Measurements from ENCODE around the gene B3GALT4.

The B3GALT4 gene

DNA sequence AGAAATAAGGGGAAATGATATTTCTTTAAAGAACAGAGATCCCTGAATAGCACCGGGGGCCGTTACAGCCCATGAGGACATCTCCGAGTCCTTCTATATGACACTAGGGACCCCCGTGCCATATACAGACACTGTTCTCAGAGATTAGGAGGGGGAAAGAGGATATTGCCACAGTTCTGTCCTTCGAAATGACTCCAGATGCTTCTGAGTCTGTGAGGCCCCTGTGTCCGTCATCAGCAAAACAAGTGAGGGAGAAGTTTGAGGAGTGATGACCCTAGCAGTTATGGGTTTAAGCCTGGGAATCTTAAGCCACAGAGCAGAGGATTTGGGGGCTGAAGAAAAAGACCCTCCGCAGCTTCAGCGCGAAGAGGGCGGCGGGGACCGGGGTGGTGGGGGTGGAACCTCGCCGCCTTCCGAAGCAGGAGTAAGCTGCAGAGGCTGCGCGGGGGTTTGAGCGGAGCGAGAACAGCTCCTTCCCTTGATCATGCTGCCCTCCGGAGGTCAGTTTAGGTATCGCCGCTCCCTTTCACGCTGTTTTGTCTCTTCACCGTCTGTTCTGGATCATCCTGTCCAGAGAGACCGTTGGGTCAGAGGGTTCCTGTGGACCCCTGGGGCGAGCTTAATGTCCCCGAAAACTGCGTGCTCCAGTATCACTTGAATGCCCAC lies 28.8 kb upstream of the B3GALT4 start:
- peak overlapping the region; percentile 50 for H3K4me3 ChIP-seq (ENCODE audit: low read depth, low read length)
- TF ChIP-seq, protein P1, sequence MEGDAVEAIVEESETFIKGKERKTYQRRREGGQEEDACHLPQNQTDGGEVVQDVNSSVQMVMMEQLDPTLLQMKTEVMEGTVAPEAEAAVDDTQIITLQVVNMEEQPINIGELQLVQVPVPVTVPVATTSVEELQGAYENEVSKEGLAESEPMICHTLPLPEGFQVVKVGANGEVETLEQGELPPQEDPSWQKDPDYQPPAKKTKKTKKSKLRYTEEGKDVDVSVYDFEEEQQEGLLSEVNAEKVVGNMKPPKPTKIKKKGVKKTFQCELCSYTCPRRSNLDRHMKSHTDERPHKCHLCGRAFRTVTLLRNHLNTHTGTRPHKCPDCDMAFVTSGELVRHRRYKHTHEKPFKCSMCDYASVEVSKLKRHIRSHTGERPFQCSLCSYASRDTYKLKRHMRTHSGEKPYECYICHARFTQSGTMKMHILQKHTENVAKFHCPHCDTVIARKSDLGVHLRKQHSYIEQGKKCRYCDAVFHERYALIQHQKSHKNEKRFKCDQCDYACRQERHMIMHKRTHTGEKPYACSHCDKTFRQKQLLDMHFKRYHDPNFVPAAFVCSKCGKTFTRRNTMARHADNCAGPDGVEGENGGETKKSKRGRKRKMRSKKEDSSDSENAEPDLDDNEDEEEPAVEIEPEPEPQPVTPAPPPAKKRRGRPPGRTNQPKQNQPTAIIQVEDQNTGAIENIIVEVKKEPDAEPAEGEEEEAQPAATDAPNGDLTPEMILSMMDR (IDR thresholded peaks at IDR 0.05; ENCODE audit: low read depth, low read length) = peak; percentile 86

DNA sequence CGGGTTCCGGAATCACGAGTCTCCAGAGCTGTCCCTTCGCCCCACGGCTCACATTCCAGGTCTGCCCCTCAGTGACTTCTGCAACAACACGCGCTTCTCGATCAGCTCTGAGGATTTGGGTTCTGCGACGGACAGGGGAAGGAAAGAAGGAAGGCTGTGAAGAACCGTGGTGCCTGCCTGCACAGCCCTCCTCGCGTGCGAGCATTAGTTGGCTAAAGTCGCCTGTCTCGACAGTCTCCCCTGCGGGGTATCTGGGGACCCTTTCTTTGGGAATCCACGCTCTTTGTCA lies 28.3 kb upstream of the B3GALT4 start:
- TF ChIP-seq, protein P1 (IDR thresholded peaks at IDR 0.05; ENCODE audit: low read depth, low read length) = no peak
- H3K4me3 ChIP-seq (ENCODE audit: low read depth, low read length) = peak overlapping the region; percentile 50

- peak overlapping the region; percentile 64 for H3K4me3 ChIP-seq (ENCODE audit: low read depth, low read length)
- TF ChIP-seq, protein P1 (IDR thresholded peaks at IDR 0.05; ENCODE audit: low read depth, low read length) = no peak
These were observed 27.8 kb upstream of the B3GALT4 start for GRCh38 chr6:33248932-33249731.

- TF ChIP-seq, protein P1 (IDR thresholded peaks at IDR 0.05; ENCODE audit: low read depth, low read length) = no peak
- H3K4me3 ChIP-seq (ENCODE audit: low read depth, low read length) = peak overlapping the region; percentile 64
These were observed 26.9 kb upstream of the B3GALT4 start for GRCh38 chr6:33249732-33250630.

DNA sequence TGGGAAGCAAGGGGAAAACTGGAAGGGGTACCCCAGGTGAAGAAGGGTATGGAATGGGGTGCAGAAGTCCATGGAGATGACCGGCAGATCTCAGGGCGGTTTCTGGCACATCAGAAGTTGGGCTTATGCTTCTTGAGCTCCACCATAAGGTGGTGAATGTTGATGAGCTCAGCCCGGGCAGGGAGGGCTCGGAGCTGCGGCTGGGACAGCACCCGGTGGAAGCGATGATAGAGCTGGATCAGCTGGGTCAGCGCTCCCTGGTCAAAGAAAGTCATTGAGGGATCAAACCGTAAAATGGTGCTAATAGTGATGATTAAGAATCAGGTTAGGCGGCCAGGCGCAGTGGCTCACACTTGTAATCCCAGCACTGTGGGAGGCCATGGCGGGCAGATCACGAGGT lies 26.2 kb upstream of the B3GALT4 start:
- TF ChIP-seq, protein P1 (IDR thresholded peaks at IDR 0.05; ENCODE audit: low read depth, low read length) = no peak
- H3K4me3 ChIP-seq (ENCODE audit: low read depth, low read length) = no peak overlapping the region

- H3K4me3 ChIP-seq (ENCODE audit: low read depth, low read length) = no peak overlapping the region
- TF ChIP-seq, protein P1 (IDR thresholded peaks at IDR 0.05; ENCODE audit: low read depth, low read length) = no peak
These were observed 25.4 kb upstream of the B3GALT4 start for GRCh38 chr6:33251395-33252012.
